ENCODE data around the gene SPART. TPM values are rescaled to one million over a fixed set of nuclear protein-coding genes. Genes with fewer than 3 reads are reported as not detected.
A peak's percentile ranks its signal among the peaks of the same experiment; 100 is the strongest.
"Not testable (repeated sequence)": the region's sequence is repeated elsewhere in the genome, so short reads cannot be mapped to it uniquely, and the experiment has no call there.

The SPART gene
- total RNA-seq, 1 experiment from 2014 or later, result 48.5 TPM

DNA sequence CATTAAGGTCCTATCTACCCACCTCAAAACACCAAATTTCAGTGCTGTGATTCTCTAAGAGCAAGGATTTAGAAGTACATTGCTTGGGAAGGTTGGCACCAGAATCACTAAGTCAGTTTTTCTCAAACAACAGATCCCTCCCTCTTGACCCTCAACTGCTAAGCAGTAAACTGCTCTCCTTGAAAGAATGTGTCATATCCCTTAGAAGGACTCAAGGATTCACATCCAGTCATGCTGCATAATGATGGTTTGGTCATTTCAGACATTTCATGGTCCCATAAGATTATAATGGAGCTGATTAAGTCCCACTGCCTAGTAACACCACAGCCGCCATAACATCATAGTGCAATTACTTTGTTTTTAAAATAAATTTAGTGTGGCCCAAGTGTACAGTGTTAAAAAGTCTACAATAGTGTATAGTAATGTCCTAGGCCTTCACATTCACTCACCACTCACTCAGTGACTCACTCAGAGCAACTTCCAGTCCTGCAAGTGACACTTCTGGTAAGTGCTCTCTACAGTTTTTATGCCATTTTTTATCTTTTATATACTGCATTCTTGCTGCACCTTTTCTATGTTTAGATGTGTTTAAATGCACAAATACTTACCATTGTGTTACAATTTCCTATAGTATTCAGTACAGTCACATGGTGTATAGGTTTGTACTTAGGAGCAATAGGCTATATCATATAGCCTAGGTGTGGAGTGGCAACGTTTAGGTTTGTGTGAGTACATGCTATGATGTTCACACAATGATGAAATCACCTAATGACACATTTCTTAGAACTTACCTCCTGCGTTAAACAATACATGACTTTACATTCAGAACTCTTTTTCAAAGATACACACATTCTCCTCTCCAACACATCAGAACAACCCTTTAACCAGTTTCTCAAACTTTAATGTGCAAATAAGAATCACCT lies 32.9 kb downstream of the SPART start:
- no peak for DNase-seq (ENCODE audit: low read depth)

GRCh38 chr13:36310417-36311108 lies 35.6 kb downstream of the SPART start:
- DNase-seq (ENCODE audit: low read depth), result peak; percentile 12

GRCh38 chr13:36302289-36302688 lies 43.9 kb downstream of the SPART start:
- DNase-seq (ENCODE audit: low read depth), result no peak

- DNase-seq (ENCODE audit: low read depth), result not testable (repeated sequence)
Observed at GRCh38 chr13:36299469-36299868, 46.7 kb downstream of the SPART start.

DNA sequence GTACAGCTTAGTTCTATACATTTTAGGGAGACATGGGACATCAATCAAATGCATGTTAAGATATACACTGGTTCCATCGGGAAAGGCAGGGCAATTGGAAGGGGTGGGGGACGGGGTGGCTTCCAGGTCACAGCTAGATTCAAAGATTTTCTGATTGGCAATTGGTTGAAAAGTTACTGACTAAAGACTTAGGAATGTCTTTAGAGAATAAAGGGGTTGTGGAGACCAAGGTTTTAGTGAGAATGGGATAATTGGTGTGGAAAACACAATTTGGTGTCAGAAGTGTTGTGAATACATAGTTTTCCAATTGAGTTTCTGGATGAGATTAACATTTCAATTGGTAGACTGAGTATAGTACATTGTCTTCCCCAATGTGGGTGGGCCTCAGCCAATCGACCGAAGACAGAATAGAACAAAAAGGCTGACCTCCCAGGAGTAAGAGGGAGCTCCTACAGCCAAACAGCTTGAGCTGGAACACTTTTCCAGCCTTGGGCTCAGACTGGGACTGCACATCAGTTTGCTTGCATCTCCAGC lies 47.6 kb downstream of the SPART start:
- peak; percentile 3 for DNase-seq (ENCODE audit: low read depth)

DNA sequence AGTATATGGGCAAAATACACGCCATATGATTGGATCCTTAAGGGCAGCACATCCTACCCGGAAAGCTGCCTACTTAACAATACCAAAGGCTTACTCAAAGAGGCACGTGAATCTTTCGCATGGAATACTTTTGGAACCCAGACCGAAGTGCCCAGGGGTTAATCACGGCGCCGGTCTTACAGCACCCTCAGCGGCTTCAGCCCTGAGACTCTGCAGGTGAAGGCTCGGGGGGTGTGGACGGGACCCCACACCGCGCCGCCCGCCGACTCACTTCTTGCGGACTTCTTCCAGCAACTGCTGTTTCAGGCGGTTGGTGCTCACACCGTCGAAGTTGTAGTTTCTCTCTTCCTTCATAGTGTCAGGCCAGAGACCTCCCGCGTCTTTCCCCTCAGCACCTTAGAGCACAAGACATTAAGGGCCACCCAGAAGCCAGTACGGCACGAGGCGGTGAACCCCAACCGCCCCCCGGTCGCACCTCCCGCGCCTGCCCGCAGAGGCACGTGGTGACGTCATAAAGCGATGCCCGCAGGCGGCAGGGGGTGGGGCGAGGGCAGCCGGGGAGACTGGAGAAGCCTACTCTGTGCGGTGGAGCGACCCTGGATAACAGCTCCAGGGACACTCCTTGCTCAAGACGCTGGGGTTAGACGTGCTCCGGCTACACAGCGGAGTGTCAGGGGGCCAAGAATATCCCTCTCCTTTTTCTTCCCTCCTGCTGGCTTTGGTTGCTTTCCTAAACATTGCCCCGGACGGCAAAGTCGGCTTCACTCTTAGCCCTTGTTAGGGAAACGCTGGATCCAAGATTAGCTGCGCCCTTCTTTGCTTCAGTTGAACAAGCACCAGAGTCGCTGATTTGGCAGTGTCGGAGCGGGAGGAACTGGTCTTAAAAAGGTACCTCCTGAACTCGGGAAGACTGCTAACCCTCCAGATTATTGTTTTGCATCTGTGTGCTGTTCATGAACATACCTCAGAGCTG lies 48.5 kb downstream of the SPART start, which contains the start of gene CCDC169:
TSS of gene CCDC169 (minus strand) at position 449 of the 973 bp plus-strand sequence. CDS start at position 354, 95 bp downstream.
- peak; percentile 77 for DNase-seq (ENCODE audit: low read depth)

DNA sequence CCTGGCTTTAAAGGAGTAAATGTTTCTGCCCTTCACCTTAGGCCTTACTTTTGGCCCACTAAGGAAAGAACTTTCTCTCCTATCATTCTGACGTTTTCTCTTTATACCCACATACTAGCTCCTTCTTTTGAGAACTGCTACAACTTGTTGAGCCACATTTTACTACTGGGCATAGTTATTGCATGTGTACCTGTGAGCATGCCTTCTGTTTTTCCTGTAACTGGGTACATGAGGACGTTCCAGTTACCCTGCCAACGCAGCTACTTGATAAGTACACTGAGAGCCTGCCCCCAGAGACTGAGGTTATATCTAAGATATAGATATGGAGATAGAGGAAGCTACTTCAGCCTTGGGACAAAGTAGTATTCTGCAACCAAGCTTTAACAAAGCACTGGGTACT lies 52.1 kb downstream of the SPART start:
- DNase-seq (ENCODE audit: low read depth), result no peak

DNA sequence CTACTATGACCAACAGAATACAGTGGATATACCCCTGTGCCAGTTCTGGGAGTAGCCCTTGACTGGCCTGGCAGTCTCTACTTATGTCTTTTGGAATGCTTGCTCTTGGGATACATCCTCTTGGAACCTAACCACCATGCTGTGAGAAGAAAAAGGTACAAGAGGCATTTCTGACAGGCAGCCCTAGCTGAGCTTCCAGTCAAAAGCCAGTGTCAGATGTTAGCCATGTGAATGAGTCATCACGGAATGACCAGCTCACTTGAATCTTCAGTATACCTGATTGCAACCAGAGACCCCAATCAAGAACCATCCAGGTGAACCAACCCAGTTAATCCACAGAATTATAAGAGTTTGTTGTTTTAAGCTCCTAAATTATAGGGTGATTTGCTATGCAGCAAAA lies 52.7 kb downstream of the SPART start:
- no peak for DNase-seq (ENCODE audit: low read depth)

- DNase-seq (ENCODE audit: low read depth), result no peak
Observed at GRCh38 chr13:36288794-36289391, 57.3 kb downstream of the SPART start.

- no peak for DNase-seq (ENCODE audit: low read depth)
Observed at GRCh38 chr13:36286006-36286405, 60.2 kb downstream of the SPART start.

DNA sequence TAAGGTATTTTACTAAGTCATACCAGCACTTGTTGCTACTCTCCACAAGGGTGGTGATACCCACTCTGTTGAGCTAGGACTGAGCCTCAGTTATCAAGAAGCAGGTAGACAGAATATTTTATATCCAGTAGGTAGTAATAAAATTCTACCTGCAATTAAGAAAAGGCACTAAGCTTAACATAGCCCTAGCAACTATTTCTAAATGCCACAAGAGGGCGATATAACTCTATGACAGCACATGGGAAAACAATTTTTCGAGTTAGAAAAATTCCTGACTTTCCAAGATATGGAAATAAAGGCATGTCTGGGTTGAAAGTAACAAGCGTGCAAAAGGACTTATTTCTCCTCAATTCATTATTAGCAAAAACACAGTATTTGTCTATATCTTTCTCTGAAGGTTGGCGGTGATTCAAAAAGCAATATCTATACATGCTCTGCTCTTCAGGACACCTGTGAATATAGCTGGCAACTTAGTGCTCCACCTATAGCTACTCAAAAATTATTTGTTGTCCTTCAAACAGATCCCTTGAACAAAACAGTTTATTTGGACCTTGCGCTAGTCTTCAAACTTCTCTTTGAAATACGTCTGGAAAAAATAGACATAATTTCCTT lies 63.3 kb downstream of the SPART start:
- DNase-seq (ENCODE audit: low read depth), result no peak

- peak; percentile 46 for DNase-seq (ENCODE audit: low read depth)
Observed at GRCh38 chr13:36275190-36276002, 70.8 kb downstream of the SPART start.

DNA sequence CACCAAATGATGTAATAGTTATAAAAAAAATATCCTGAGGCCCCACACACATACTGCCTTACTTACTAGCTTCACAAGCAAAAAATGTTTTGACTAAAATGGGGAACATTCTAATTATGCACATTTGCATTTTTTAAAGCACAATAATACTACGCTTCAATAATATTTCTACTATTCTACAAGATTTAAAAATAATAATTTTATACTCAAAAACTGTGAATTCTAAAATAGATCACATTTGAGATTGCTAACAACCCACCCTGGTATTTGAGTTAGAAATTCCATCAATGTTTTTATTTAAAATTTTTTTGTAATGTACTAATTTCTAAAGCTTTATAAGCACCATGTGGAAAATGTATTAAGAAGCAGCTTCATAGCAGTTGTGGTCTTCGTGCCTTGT lies 72.8 kb downstream of the SPART start:
- DNase-seq (ENCODE audit: low read depth), result no peak

DNA sequence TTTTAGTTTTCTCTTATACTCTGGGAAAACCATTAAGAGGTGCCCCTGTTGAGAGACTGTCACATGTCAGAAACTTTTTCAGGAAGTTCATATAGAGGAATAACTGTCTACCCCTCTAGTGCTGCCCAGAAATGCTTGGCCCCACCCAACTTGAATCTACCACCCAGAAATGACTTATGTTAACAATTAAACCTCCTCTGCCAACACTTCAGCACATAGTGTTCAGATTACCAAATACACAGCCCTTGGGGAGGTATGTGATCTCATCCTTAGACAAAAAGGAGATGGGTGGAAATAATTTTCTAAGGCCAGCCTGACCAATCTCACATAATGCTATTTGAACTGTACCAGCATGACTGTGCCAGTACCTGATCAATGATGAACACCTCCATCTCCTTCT lies 84.2 kb downstream of the SPART start:
- no peak for DNase-seq (ENCODE audit: low read depth)

- no peak for DNase-seq (ENCODE audit: low read depth)
Observed at GRCh38 chr13:36261011-36261410, 85.2 kb downstream of the SPART start.

DNA sequence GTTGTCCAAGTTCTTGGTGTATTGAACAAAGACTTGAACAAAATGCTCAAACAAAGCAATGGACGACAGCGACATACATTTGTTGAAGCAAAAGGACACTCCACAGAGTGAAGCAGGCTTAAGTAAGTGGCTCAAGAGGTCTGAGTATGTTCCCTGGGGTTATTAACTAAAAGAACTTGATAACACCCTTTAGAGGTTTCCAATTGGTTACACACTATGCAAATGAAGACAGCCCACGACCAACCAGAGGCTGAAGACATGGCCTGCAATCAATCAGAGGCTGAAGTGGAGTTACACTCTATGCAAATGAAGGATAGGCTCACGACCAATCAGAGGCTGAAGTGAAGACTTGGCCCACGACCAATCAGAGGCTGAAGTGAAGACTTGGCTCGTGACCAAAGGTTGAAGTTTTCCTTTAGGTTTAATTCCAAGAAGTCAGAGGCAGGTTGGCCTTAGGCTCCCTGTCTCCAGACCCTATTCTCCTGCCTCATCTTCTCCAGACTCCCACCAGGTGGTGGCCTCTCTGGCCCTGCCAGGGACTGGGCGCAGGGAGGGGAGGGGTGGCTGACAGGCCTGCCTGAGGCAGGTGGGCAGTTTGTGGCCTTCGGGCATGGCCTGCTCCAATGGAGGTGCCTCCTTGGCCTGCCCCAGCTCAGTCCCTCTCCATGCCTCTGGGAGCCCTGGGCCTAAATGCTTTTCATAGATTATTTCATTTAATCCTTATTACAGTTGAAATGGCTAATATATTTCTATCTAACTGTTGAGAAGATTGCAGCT lies 86.6 kb downstream of the SPART start:
- DNase-seq (ENCODE audit: low read depth), result no peak

DNA sequence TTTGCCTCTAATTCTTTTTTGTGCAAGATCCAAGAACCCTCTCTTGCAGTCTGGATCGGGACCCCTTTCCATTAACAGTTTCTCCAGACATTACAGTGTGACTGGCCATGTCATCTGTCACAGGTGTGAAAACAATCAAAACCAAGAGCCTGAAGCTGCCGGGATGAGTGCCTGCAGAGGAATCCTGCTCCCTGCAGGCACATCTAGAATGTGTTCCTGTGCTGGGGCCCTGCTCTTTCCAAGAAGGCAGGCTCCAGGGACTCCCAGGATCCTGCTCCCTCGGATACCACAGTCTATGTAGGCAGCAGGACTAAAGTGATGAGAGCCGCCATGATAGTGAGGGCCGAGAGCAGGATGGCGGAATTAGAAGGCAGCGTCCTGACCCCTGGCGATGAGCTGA lies 87.4 kb downstream of the SPART start:
- no peak for DNase-seq (ENCODE audit: low read depth)
